Measurements from ENCODE around the gene AURKA. TPM values are rescaled to one million over a fixed set of nuclear protein-coding genes. Genes with fewer than 3 reads are reported as not detected.

AURKA gene
- total RNA-seq, 2 donors from 2014 or later = 0.41 TPM; not detected in 1

DNA sequence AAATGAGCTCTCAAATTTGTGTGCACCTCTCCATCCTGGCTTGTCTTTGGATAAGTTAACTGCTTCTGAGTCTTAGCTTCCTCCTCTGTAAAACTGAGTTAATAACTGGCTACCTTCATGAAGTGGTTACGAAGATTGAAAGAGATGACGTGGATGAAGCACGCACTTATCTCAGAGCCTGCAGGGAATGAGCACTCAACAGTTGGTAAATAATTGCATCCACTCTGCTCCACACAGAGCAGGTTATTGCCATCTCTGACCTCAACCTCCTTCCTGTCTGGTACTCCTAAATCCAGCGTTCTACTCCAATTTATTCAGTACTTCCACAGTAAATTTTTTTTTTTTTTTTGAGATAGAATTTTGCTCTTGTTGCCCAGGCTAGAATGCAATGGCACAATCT, 6.9 kb downstream of the AURKA start:
- H3K36me3 ChIP-seq = no peaks in the 10 kb centered on the region
- ATAC-seq (ENCODE audit: insufficient number of reproducible peaks, low FRiP score, low read depth) = no peak
- TF ChIP-seq CTCF (IDR thresholded peaks at IDR 0.05) = no peak

GRCh38 chr20:56383334-56383733, 8.7 kb downstream of the AURKA start:
- Histone ChIP-seq H3K36me3 (no peaks in the 10 kb centered on the region), H3K27me3 (replicated peaks; ENCODE audit: insufficient read depth) (no peaks in the 10 kb centered on the region), H3K4me3 (no peak overlapping the region), H3K4me1 (ENCODE audit: control insufficient read depth in 1 of 2, low read depth in 2 of 2) (peaks cover 7 to 8% of the 10 kb centered on the region in 2 donors), H3K27ac (no peak overlapping the region), H3K9me3 (no peaks in the 10 kb centered on the region)
- DNase-seq (ENCODE audit: low spot score) = no peak
- TF ChIP-seq CTCF (IDR thresholded peaks at IDR 0.05) = no peak
- no peak for ATAC-seq (ENCODE audit: insufficient number of reproducible peaks, low FRiP score, low read depth)

More for the DNA sequence above, 6.9 kb downstream of the AURKA start:
- no peak overlapping the region for H3K27ac ChIP-seq
- peaks cover 7% of the 10 kb centered on the region in 2 donors for H3K4me1 ChIP-seq (ENCODE audit: control insufficient read depth in 1 of 2, low read depth in 2 of 2)
- no peaks in the 10 kb centered on the region for H3K9me3 ChIP-seq
- H3K4me3 ChIP-seq = no peak overlapping the region
- DNase-seq (ENCODE audit: low spot score) = no peak
- no peaks in the 10 kb centered on the region for H3K27me3 ChIP-seq (replicated peaks; ENCODE audit: insufficient read depth)

GRCh38 chr20:56382696-56383095, 9.3 kb downstream of the AURKA start:
- Histone ChIP-seq H3K9me3 (no peaks in the 10 kb centered on the region), H3K4me1 (ENCODE audit: control insufficient read depth in 1 of 2, low read depth in 2 of 2) (peaks cover 7 to 8% of the 10 kb centered on the region in 2 donors), H3K36me3 (no peaks in the 10 kb centered on the region), H3K4me3 (no peak overlapping the region), H3K27me3 (replicated peaks; ENCODE audit: insufficient read depth) (no peaks in the 10 kb centered on the region), H3K27ac (no peak overlapping the region)
- no peak for TF ChIP-seq CTCF (IDR thresholded peaks at IDR 0.05)
- DNase-seq (ENCODE audit: low spot score) (no peak), ATAC-seq (ENCODE audit: insufficient number of reproducible peaks, low FRiP score, low read depth) (no peak)

GRCh38 chr20:56381501-56381900, 10.5 kb downstream of the AURKA start:
- DNase-seq (ENCODE audit: low spot score) (no peak), ATAC-seq (ENCODE audit: insufficient number of reproducible peaks, low FRiP score, low read depth) (no peak)
- Histone ChIP-seq H3K4me1 (ENCODE audit: control insufficient read depth in 1 of 2, low read depth in 2 of 2) (peaks cover 7 to 8% of the 10 kb centered on the region in 2 donors), H3K36me3 (no peaks in the 10 kb centered on the region), H3K27ac (no peak overlapping the region), H3K27me3 (replicated peaks; ENCODE audit: insufficient read depth) (no peaks in the 10 kb centered on the region), H3K4me3 (no peak overlapping the region), H3K9me3 (no peaks in the 10 kb centered on the region)
- TF ChIP-seq CTCF (IDR thresholded peaks at IDR 0.05) = no peak

DNA sequence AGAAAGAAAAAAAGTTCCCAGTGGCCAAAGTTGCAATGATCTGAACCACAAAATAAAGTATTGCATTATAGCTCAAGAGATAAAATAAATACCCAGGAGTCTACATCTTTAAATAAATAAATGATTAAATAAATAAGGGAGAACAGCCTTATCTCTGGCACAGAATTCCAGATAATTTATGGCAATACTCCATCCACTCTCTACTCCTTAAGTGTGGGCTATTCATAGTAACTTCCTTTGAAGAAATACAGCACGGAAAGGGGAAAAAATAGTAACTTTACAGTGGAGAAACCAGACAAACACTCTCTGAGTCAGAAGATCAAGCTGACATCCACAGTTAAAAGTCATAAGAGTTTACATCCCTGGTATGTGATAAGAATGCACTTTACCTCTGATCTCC, 11.6 kb downstream of the AURKA start:
- no peak for TF ChIP-seq CTCF (IDR thresholded peaks at IDR 0.05)
- H3K36me3 ChIP-seq = no peaks in the 10 kb centered on the region
- H3K9me3 ChIP-seq = no peaks in the 10 kb centered on the region
- ATAC-seq (ENCODE audit: insufficient number of reproducible peaks, low FRiP score, low read depth) (no peak), DNase-seq (ENCODE audit: low spot score) (no peak)
- no peak overlapping the region for H3K4me3 ChIP-seq
- peaks cover 7 to 8% of the 10 kb centered on the region in 2 donors for H3K4me1 ChIP-seq (ENCODE audit: control insufficient read depth in 1 of 2, low read depth in 2 of 2)
- H3K27ac ChIP-seq = no peak overlapping the region
- H3K27me3 ChIP-seq (replicated peaks; ENCODE audit: insufficient read depth) = no peaks in the 10 kb centered on the region
